Measurements from ENCODE around the gene KATNIP.
"Not testable (repeated sequence)": the region's sequence is repeated elsewhere in the genome, so short reads cannot be mapped to it uniquely, and the experiment has no call there.

The KATNIP gene

GRCh38 chr16:27539120-27539519 lies 10.8 kb upstream of the KATNIP start:
- no peak for DNase-seq

GRCh38 chr16:27539636-27540035 lies 10.3 kb upstream of the KATNIP start:
- DNase-seq: no peak

- no peak for DNase-seq
Observed at GRCh38 chr16:27543801-27544200, 6.1 kb upstream of the KATNIP start.

GRCh38 chr16:27544671-27545070 lies 5.3 kb upstream of the KATNIP start:
- DNase-seq: no peak

GRCh38 chr16:27547134-27547533 lies 2.8 kb upstream of the KATNIP start:
- DNase-seq: no peak

GRCh38 chr16:27547851-27548250 lies 2.1 kb upstream of the KATNIP start:
- no peak for DNase-seq

- no peak for DNase-seq
Observed at GRCh38 chr16:27549464-27549745, 539 bp upstream of the KATNIP start.

- DNase-seq: peak in 1 of 2 experiments; percentile 23
Observed at GRCh38 chr16:27550582-27550920, 607 bp downstream of the KATNIP start.

- DNase-seq: no peak
Observed at GRCh38 chr16:27551036-27551435, 1.1 kb downstream of the KATNIP start.

- no peak for DNase-seq
Observed at GRCh38 chr16:27556471-27556870, 6.5 kb downstream of the KATNIP start.

GRCh38 chr16:27558434-27558833 lies 8.5 kb downstream of the KATNIP start:
- DNase-seq: no peak

- DNase-seq: no peak
Observed at GRCh38 chr16:27558932-27559331, 9.0 kb downstream of the KATNIP start.

GRCh38 chr16:27561216-27561615 lies 11.3 kb downstream of the KATNIP start:
- no peak for DNase-seq

GRCh38 chr16:27564224-27564623 lies 14.3 kb downstream of the KATNIP start:
- no peak for DNase-seq

GRCh38 chr16:27566417-27566816 lies 16.5 kb downstream of the KATNIP start:
- no peak for DNase-seq

GRCh38 chr16:27568077-27568476 lies 18.1 kb downstream of the KATNIP start:
- no peak for DNase-seq

- not testable (repeated sequence) for DNase-seq
Observed at GRCh38 chr16:27570986-27571385, 21.0 kb downstream of the KATNIP start.

- DNase-seq: no peak
Observed at GRCh38 chr16:27571433-27572326, 21.7 kb downstream of the KATNIP start.

- no peak for DNase-seq
Observed at GRCh38 chr16:27572711-27573110, 22.8 kb downstream of the KATNIP start.

- DNase-seq: no peak
Observed at GRCh38 chr16:27576729-27577128, 26.8 kb downstream of the KATNIP start.

GRCh38 chr16:27579087-27579980 lies 29.4 kb downstream of the KATNIP start:
- DNase-seq: no peak

- no peak for DNase-seq
Observed at GRCh38 chr16:27582883-27583282, 32.9 kb downstream of the KATNIP start.

GRCh38 chr16:27583634-27584033 lies 33.7 kb downstream of the KATNIP start:
- DNase-seq: no peak

GRCh38 chr16:27585200-27585599 lies 35.3 kb downstream of the KATNIP start:
- DNase-seq: no peak

Measured in AML-193 (cell line).